HEK293 (cell line): ENCODE results near the gene KLHL30.

ENCODE experiments used
- CTCF ChIA-PET: fragments of 350-600 bp; formaldehyde crosslinking; extraction: SDS; loops from one replicate; lab custom pipeline; 2021; ENCODE audit warnings: antibody characterized with exemption; lab: Yijun Ruan, JAX
- POLR2A ChIA-PET: fragments of 300-600 bp; formaldehyde crosslinking; extraction: SDS; loops from one replicate; lab custom pipeline; 2020; ENCODE audit warnings: antibody characterized with exemption, inconsistent platforms; lab: Yijun Ruan, JAX
- H3K27ac ChIP-seq: fragments of 200-500 bp; sonication (Bioruptor generic); 2 replicates; pipeline ENCODE4 v1.5.1; 2014; ENCODE audit warnings: low read depth, low read length, control low read depth, inconsistent platforms; ENCODE audit errors: extremely low read depth
- H3K36me3 ChIP-seq, 2 experiments: fragments of 200-500 bp in 1 of 2; sonication (Bioruptor generic) in 1 of 2; 1 replicate in 1 of 2; 2 replicates in 1 of 2; pipeline ENCODE4 v1.5.1; 2014 to 2017; ENCODE audit warnings: inconsistent platforms in 2 of 2, low read length in 2 of 2; ENCODE audit not compliant: control insufficient read depth in 2 of 2, insufficient read depth in 1 of 2
- H3K4me1 ChIP-seq: fragments of 200-500 bp; sonication (Bioruptor generic); 2 replicates; pipeline ENCODE4 v1.5.1; 2014; ENCODE audit warnings: mild to moderate bottlenecking, low read length, inconsistent platforms; ENCODE audit not compliant: control insufficient read depth, insufficient read depth
- H3K4me3 ChIP-seq: 2 replicates; pipeline ENCODE4 v1.5.1; 2011; ENCODE audit warnings: low read depth, mild to moderate bottlenecking, control low read depth, low read length, moderate library complexity
- H3K9me3 ChIP-seq: fragments of 200-500 bp; sonication (Bioruptor generic); 2 replicates; pipeline ENCODE4 v1.5.1; 2014; ENCODE audit warnings: low read depth, low read length, inconsistent platforms; ENCODE audit not compliant: control insufficient read depth, insufficient read depth
- GFI1B ChIP-seq: fragments of 450-650 bp; formaldehyde crosslinking; IDR thresholded peaks from 2 replicates; pipeline ENCODE4 v1.5.1; 2016; ENCODE audit warnings: missing biosample characterization, missing genetic modification characterization
- GLI4 ChIP-seq: fragments of 450-650 bp; formaldehyde crosslinking; IDR thresholded peaks from 2 replicates; pipeline ENCODE4 v1.5.1; 2016; ENCODE audit warnings: missing biosample characterization, missing genetic modification characterization
- IKZF3 ChIP-seq: fragments of 450-650 bp; IDR thresholded peaks from 2 replicates; pipeline ENCODE4 v1.5.0; 2018; ENCODE audit warnings: missing biosample characterization, mild to moderate bottlenecking, missing genetic modification characterization, moderate library complexity
- KLF16 ChIP-seq: fragments of 450-650 bp; formaldehyde crosslinking; IDR thresholded peaks from 2 replicates; pipeline ENCODE4 v1.5.1; 2017; ENCODE audit warnings: missing biosample characterization, missing genetic modification characterization
- KLF17 ChIP-seq: fragments of 450-650 bp; formaldehyde crosslinking; IDR thresholded peaks from 2 replicates; pipeline ENCODE4 v1.5.1; 2016; ENCODE audit warnings: missing biosample characterization, missing genetic modification characterization
- KLF7 ChIP-seq: fragments of 450-650 bp; formaldehyde crosslinking; IDR thresholded peaks from 2 replicates; pipeline ENCODE4 v1.5.1; 2016; ENCODE audit warnings: missing biosample characterization, missing genetic modification characterization, borderline replicate concordance
- MEIS1 ChIP-seq: sonication (generic); formaldehyde crosslinking; IDR thresholded peaks from 2 replicates; pipeline ENCODE4 v1.8.1; 2022; ENCODE audit warnings: missing genetic modification reagents, mild to moderate bottlenecking, borderline replicate concordance
- PRDM10 ChIP-seq: fragments of 450-650 bp; formaldehyde crosslinking; IDR thresholded peaks from 2 replicates; pipeline ENCODE4 v1.5.1; 2016; ENCODE audit warnings: missing biosample characterization, missing genetic modification characterization
- SALL2 ChIP-seq: fragments of 450-650 bp; formaldehyde crosslinking; IDR thresholded peaks from 2 replicates; pipeline ENCODE4 v1.5.0; 2017; ENCODE audit warnings: missing biosample characterization, mild to moderate bottlenecking, missing genetic modification characterization, borderline replicate concordance
- SCRT2 ChIP-seq: fragments of 450-650 bp; formaldehyde crosslinking; IDR thresholded peaks from 2 replicates; pipeline ENCODE4 v1.5.1; 2016; ENCODE audit warnings: missing biosample characterization, missing genetic modification characterization
- SP2 ChIP-seq: fragments of 450-650 bp; formaldehyde crosslinking; IDR thresholded peaks from 2 replicates; pipeline ENCODE4 v1.5.1; 2016; ENCODE audit warnings: missing biosample characterization, missing genetic modification characterization
- SP3 ChIP-seq: fragments of 450-650 bp; formaldehyde crosslinking; IDR thresholded peaks from 2 replicates; pipeline ENCODE4 v1.5.1; 2016; ENCODE audit warnings: missing biosample characterization, missing genetic modification characterization
- ZBTB11 ChIP-seq: fragments of 450-650 bp; formaldehyde crosslinking; conservative IDR thresholded peaks from 2 replicates; pipeline ENCODE4 v1.5.1; 2016; ENCODE audit warnings: low read depth, missing biosample characterization, missing genetic modification characterization
- ZBTB20 ChIP-seq: fragments of 450-650 bp; formaldehyde crosslinking; IDR thresholded peaks from 2 replicates; pipeline ENCODE4 v1.5.1; 2016; ENCODE audit warnings: missing biosample characterization, missing genetic modification characterization
- ZBTB26 ChIP-seq: fragments of 450-650 bp; formaldehyde crosslinking; optimal IDR thresholded peaks from 2 replicates; pipeline ENCODE3; 2016; ENCODE audit warnings: missing biosample characterization, mild to moderate bottlenecking, missing genetic modification characterization
- ZBTB8A ChIP-seq: fragments of 450-650 bp; formaldehyde crosslinking; IDR thresholded peaks from 2 replicates; pipeline ENCODE4 v1.5.1; 2016; ENCODE audit warnings: missing biosample characterization, missing genetic modification characterization
- ZNF138 ChIP-seq: fragments of 450-650 bp; formaldehyde crosslinking; IDR thresholded peaks from 2 replicates; pipeline ENCODE4 v1.5.1; 2016; ENCODE audit warnings: missing biosample characterization, missing genetic modification characterization, borderline replicate concordance
- ZNF335 ChIP-seq: fragments of 450-650 bp; formaldehyde crosslinking; conservative IDR thresholded peaks from 2 replicates; pipeline ENCODE4 v1.5.1; 2016; ENCODE audit warnings: missing biosample characterization, missing genetic modification characterization
- ZNF341 ChIP-seq: fragments of 450-650 bp; formaldehyde crosslinking; IDR thresholded peaks from 2 replicates; pipeline ENCODE4; 2016; ENCODE audit warnings: low read depth, missing biosample characterization, missing genetic modification characterization
- ZNF391 ChIP-seq: fragments of 450-650 bp; formaldehyde crosslinking; IDR thresholded peaks from 2 replicates; pipeline ENCODE4 v1.5.1; 2016; ENCODE audit warnings: low read depth, missing biosample characterization, missing genetic modification characterization, borderline replicate concordance
- ZNF792 ChIP-seq: fragments of 450-650 bp; formaldehyde crosslinking; IDR thresholded peaks from 2 replicates; pipeline ENCODE4 v1.5.1; 2016; ENCODE audit warnings: missing biosample characterization, missing genetic modification characterization
- TF ChIP-seq, protein P1 (sequence below): fragments of 450-650 bp; formaldehyde crosslinking; IDR thresholded peaks from 2 replicates; pipeline ENCODE4 v1.5.1; 2016; ENCODE audit warnings: missing biosample characterization, missing genetic modification characterization

Gene KLHL30

GRCh38 chr2:238159071-238159539 lies 20.6 kb downstream of the KLHL30 start:
- peak overlapping the region; percentile 40 for H3K4me3 ChIP-seq
- ChIA-PET CTCF (interaction anchor here (0.7 to 2.7 kb wide), 4 partner anchors 9 to 105 kb away, joined by 3 to 24 read pairs (median 5); no protein-coding TSS in a partner anchor), POLR2A (no interaction called here)
- TF ChIP-seq ZNF792 (tag by site-specific recombination) (no peak), SALL2 (tag by site-specific recombination) (no peak), ZBTB8A (tag by site-specific recombination) (peak; percentile 54), MEIS1 (no peak), ZBTB26 (peak; percentile 32), SP3 (tag by site-specific recombination) (0 out of 2 replicates have a peak, but pooled peaks have one; percentile 9), ZBTB20 (tag by site-specific recombination) (peak; percentile 53; the same call in 1 of the 2 replicates), SP2 (tag by site-specific recombination) (no peak)
- no peaks in the 10 kb centered on the region for H3K36me3 ChIP-seq
- no peaks in the 10 kb centered on the region; the same call in 1 of the 2 replicates for H3K4me1 ChIP-seq
- peak overlapping the region; percentile 63; the same call in 1 of the 2 replicates for H3K27ac ChIP-seq
- H3K9me3 ChIP-seq: no peaks in the 10 kb centered on the region

GRCh38 chr2:238159661-238160205 lies 21.3 kb downstream of the KLHL30 start:
- H3K27ac ChIP-seq: no peak overlapping the region
- TF ChIP-seq ZBTB11 (tag by site-specific recombination) (no peak), GFI1B (tag by site-specific recombination) (no peak), ZNF341 (tag by site-specific recombination) (peak; percentile 20; the same call in 1 of the 2 replicates), KLF7 (tag by site-specific recombination) (no peak), KLF17 (no peak), SCRT2 (tag by site-specific recombination) (no peak), ZNF391 (tag by site-specific recombination) (no peak), ZNF335 (tag by site-specific recombination) (0 out of 2 replicates have a peak, but pooled peaks have one; percentile 7), MEIS1 (no peak), GLI4 (tag by site-specific recombination) (no peak), PRDM10 (tag by site-specific recombination) (peak; percentile 54), ZNF138 (no peak), IKZF3 (no peak), KLF16 (no peak)
- TF ChIP-seq, protein P1, sequence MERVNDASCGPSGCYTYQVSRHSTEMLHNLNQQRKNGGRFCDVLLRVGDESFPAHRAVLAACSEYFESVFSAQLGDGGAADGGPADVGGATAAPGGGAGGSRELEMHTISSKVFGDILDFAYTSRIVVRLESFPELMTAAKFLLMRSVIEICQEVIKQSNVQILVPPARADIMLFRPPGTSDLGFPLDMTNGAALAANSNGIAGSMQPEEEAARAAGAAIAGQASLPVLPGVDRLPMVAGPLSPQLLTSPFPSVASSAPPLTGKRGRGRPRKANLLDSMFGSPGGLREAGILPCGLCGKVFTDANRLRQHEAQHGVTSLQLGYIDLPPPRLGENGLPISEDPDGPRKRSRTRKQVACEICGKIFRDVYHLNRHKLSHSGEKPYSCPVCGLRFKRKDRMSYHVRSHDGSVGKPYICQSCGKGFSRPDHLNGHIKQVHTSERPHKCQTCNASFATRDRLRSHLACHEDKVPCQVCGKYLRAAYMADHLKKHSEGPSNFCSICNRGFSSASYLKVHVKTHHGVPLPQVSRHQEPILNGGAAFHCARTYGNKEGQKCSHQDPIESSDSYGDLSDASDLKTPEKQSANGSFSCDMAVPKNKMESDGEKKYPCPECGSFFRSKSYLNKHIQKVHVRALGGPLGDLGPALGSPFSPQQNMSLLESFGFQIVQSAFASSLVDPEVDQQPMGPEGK (tag by site-specific recombination): peak; percentile 32; the same call in 1 of the 2 replicates

More at GRCh38 chr2:238159661-238160205, 21.3 kb downstream of the KLHL30 start:
- Histone ChIP-seq H3K4me1 (no peaks in the 10 kb centered on the region; the same call in 1 of the 2 replicates), H3K4me3 (peak overlapping the region; percentile 40), H3K9me3 (no peaks in the 10 kb centered on the region), H3K36me3 (no peaks in the 10 kb centered on the region)
- POLR2A ChIA-PET: interaction anchor here (1.0 to 1.3 kb wide), 2 partner anchors 43 to 104 kb away, joined by 4 read pairs; no protein-coding TSS in a partner anchor
- CTCF ChIA-PET: interaction anchor here (0.9 to 2.7 kb wide), 5 partner anchors 10 to 301 kb away, joined by 3 to 24 read pairs (median 3); no protein-coding TSS in a partner anchor
